Motor neuron (in vitro differentiated cells): ENCODE measurements around the gene ASTN2. TPM values are rescaled to one million over a fixed set of nuclear protein-coding genes. Genes with fewer than 3 reads are reported as not detected.
A peak's percentile ranks its signal among the peaks of the same experiment; 100 is the strongest.

Source experiments
- ATAC-seq, 8 experiments: fragments of 200-7000 bp; cut with Tn5 transposase; replicated peaks in 6 of 8; 2 replicates each; pipeline ENCODE4 v1.8.0; 2021; ENCODE audit warnings: mild to moderate bottlenecking in 8 of 8, moderate library complexity in 8 of 8
- H3K27ac ChIP-seq, 2 donors: fragments of 250-450 bp; sonication (Bioruptor Pico); 2 replicates each; pipeline ENCODE4 v1.9.0; 2021; ENCODE audit warnings: antibody characterized with exemption in 2 of 2, mild to moderate bottlenecking in 2 of 2, moderate library complexity in 1 of 2
- H3K4me1 ChIP-seq, 2 donors: fragments of 250-450 bp; sonication (Bioruptor Pico); replicated peaks in 1 of 2; 2 replicates each; pipeline ENCODE4 v1.6.1; 2021; ENCODE audit warnings: antibody characterized with exemption in 2 of 2, mild to moderate bottlenecking in 2 of 2, moderate library complexity in 1 of 2
- H3K4me3 ChIP-seq, 5 donors: fragments of 250-450 bp; sonication (Bioruptor Pico); 2 replicates each; pipeline ENCODE4 v1.9.0; 2021; ENCODE audit warnings: antibody characterized with exemption in 5 of 5, mild to moderate bottlenecking in 5 of 5, moderate library complexity in 4 of 5
- WGBS, 10 experiments: fragments of 450-650 bp; shearing (Covaris generic); methylation state at CpG; one replicate each; pipeline ENCODE4 v1.0.0; 2022; 5-methylcytosine and 5-hydroxymethylcytosine counted together
- in situ Hi-C, 9 experiments: fragments of 400-800 bp; cut with MboI; loops; one replicate each; pipeline ENCODE4 v1.15.0; 2021; ENCODE audit warnings: low sequenced_read_pairs in 9 of 9, low pct_unique_long_range_greater_than_20kb in 2 of 9; ENCODE audit not compliant: unreplicated experiment in 9 of 9
- total RNA-seq, 8 experiments: library from RNA; unstranded; fragments of 300-600 nt; gene quantifications; 2 replicates each; pipeline versions ENCODE4 v1.2.3 to v1.2.4, GENCODE V29; 2022

The ASTN2 gene
- total RNA-seq, 8 experiments from 2014 or later: 13.6 to 54.6 (median 17.9) TPM

GRCh38 chr9:116476002-116476401, 938.9 kb downstream of the ASTN2 start:
- in situ Hi-C loops: loop anchor here in 1 of 9 experiments (25.0 kb wide), 1 partner anchor 289 kb away; no protein-coding TSS in a partner anchor
- no peak for ATAC-seq
- Histone ChIP-seq H3K4me3 (no peak overlapping the region), H3K27ac (no peak overlapping the region), H3K4me1 (peaks cover 22 to 28% of the 10 kb centered on the region in 2 donors)
- 80 to 100% (median 94%) methylated on average over 1 to 5 of the region's 6 CpGs; no CpG with 5 or more reads in 5 of the 10 experiments for WGBS, 10 experiments

DNA sequence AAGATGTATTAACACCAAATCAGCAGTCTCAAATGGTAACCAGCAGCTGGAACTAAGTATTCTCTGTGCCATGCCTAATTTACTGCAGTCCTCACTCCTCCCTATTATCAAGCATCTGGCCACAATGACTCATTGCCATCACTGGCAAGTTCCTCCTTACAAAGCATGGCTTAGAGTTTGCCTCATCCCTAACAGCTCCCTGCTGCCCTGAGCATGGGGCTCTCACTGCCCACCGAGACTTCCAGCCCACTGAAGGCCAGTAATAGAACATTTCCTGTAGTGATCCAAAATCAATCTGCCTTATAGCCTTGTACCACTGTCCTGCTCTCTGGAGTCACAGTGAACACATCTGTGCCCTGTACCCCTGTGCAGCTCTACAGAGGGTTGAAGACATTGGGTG, 939.7 kb downstream of the ASTN2 start:
- in situ Hi-C loops: loop anchor here in 1 of 9 experiments (25.0 kb wide), 1 partner anchor 288 kb away; no protein-coding TSS in a partner anchor
- WGBS, 10 experiments: 100% methylated on average over 1 of the region's 1 CpG; no CpG with 5 or more reads in 7 of the 10 experiments
- H3K4me3 ChIP-seq: no peak overlapping the region
- ATAC-seq: peak in 2 of 8 experiments; percentile 65 to 82
- no peak overlapping the region for H3K27ac ChIP-seq
- peaks cover 25 to 34% of the 10 kb centered on the region in 2 donors for H3K4me1 ChIP-seq

GRCh38 chr9:116471944-116472506, 942.8 kb downstream of the ASTN2 start:
- Histone ChIP-seq H3K27ac (peak overlapping the region in 1 of 2 donors; percentile 27), H3K4me1 (peaks cover 23 to 30% of the 10 kb centered on the region in 2 donors), H3K4me3 (no peak overlapping the region)
- 38 to 83% (median 69%) methylated on average over 1 to 7 of the region's 7 CpGs; no CpG with 5 or more reads in 1 of the 10 experiments for WGBS, 10 experiments
- no peak for ATAC-seq
- in situ Hi-C loops: no loop called here

- Histone ChIP-seq H3K4me1 (peaks cover 19 to 24% of the 10 kb centered on the region in 2 donors), H3K4me3 (no peak overlapping the region), H3K27ac (peak overlapping the region; percentile 44 to 80)
- WGBS, 10 experiments: 4 to 33% (median 15%) methylated on average over 1 to 7 of the region's 7 CpGs; no CpG with 5 or more reads in 2 of the 10 experiments
- in situ Hi-C loops: no loop called here
- ATAC-seq: peak; percentile 68 to 93 (median 86)
These were observed 943.6 kb downstream of the ASTN2 start for GRCh38 chr9:116471093-116471906.

DNA sequence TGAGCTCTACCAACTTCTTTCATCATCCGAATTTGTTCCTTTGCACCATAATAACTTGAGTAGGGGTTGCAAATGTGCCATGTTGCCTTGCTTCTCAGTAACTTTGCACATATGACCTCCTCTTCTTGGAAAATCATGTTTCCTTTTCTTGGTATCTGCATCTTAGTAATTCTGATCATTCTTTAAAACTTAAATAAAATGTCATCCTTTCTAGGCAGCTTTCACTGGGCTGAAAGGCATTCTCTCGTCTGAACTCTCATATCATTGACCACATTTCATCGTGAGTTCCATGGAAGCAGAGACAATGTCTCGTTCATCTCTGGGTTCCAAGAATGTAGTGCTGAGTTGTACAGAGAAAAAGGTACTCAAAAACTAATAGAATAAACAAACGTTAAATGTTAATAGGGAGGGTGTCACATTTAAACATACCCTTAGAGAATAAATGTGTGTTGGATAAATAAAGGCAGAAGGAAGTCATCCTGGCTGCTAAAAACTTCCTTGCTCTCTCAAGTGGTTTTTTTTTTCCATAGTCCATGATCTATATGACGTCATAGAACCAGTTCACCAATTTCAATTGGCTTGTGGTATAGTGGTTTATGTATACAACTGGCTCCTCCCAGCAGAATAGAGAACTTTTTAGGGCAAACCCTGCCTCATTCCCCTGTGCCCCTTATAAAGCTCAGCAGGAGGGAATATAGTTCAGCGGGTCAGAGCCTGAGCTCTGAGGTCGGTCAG, 945.9 kb downstream of the ASTN2 start:
- H3K4me3 ChIP-seq: no peak overlapping the region

GRCh38 chr9:116468369-116468768, 946.5 kb downstream of the ASTN2 start:
- 92 to 100% (median 100%) methylated on average over 1 of the region's 1 CpG; no CpG with 5 or more reads in 3 of the 10 experiments for WGBS, 10 experiments
- no peak for ATAC-seq
- no peak overlapping the region for H3K4me3 ChIP-seq
- in situ Hi-C loops: no loop called here
- H3K4me1 ChIP-seq: peaks cover 40 to 44% of the 10 kb centered on the region in 2 donors
- no peak overlapping the region for H3K27ac ChIP-seq

More for the DNA sequence above, 945.9 kb downstream of the ASTN2 start:
- Histone ChIP-seq H3K4me1 (peaks cover 38 to 41% of the 10 kb centered on the region in 2 donors), H3K27ac (no peak overlapping the region)
- peak in 3 of 8 experiments; percentile 45 to 72 (median 47) for ATAC-seq
- in situ Hi-C loops: no loop called here
- 66 to 100% (median 75%) methylated on average over 1 to 8 of the region's 8 CpGs for WGBS, 10 experiments

DNA sequence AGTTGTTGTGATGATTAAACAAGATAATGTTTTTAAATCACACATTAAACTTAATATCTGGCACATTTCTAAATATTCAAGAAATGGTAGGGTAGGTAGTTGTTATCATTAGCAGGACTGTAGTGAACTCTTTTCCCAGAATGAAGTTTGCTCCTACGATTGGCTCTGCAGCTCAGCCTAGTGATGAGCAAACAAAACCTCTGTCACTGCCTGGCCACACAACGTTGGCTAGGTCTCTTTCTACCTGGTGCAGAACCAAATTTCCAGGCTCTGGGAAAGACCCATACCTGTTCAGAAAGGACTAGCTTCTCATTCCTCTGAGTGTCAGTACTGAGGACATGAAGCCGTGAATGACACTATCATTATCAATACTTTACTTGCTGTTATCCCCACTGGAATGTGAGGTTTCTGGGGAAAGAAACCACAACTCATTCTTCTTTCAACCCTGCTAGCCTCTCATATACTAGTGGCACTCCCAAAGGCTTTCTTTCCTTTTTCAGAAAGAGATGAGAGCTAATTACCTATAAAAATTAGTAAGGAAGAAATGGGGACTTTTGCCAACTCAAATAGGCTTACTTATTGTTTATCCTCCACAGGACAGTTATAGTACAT, 947.0 kb downstream of the ASTN2 start:
- Histone ChIP-seq H3K4me1 (peaks cover 40 to 48% of the 10 kb centered on the region in 2 donors), H3K4me3 (no peak overlapping the region), H3K27ac (no peak overlapping the region)
- 22 to 100% (median 92%) methylated on average over 1 to 3 of the region's 3 CpGs; no CpG with 5 or more reads in 1 of the 10 experiments for WGBS, 10 experiments
- in situ Hi-C loops: no loop called here
- no peak for ATAC-seq

GRCh38 chr9:116466271-116467235, 948.3 kb downstream of the ASTN2 start:
- Histone ChIP-seq H3K27ac (no peak overlapping the region), H3K4me1 (peaks cover 31 to 38% of the 10 kb centered on the region in 2 donors), H3K4me3 (no peak overlapping the region)
- in situ Hi-C loops: no loop called here
- 43 to 100% (median 85%) methylated on average over 1 to 5 of the region's 5 CpGs for whole genome bisulfite sequencing, 10 experiments
- no peak for ATAC-seq

- in situ Hi-C loops: no loop called here
- WGBS, 10 experiments: 45 to 95% (median 76%) methylated on average over 3 to 8 of the region's 9 CpGs
- Histone ChIP-seq H3K4me1 (peaks cover 24 to 30% of the 10 kb centered on the region in 2 donors), H3K27ac (no peak overlapping the region), H3K4me3 (no peak overlapping the region)
- ATAC-seq: peak in 1 of 8 experiments; percentile 7
These were observed 949.1 kb downstream of the ASTN2 start for GRCh38 chr9:116465576-116466270.

GRCh38 chr9:116464987-116465571, 949.8 kb downstream of the ASTN2 start:
- Histone ChIP-seq H3K4me1 (peaks cover 23 to 26% of the 10 kb centered on the region in 2 donors), H3K27ac (no peak overlapping the region), H3K4me3 (no peak overlapping the region)
- peak in 4 of 8 experiments; percentile 33 to 43 (median 37) for ATAC-seq
- WGBS, 10 experiments: 33 to 100% (median 65%) methylated on average over 1 to 10 of the region's 12 CpGs; no CpG with 5 or more reads in 4 of the 10 experiments
- in situ Hi-C loops: no loop called here

GRCh38 chr9:116464423-116464822, 950.4 kb downstream of the ASTN2 start:
- no peak overlapping the region for H3K27ac ChIP-seq
- peaks cover 23 to 26% of the 10 kb centered on the region in 2 donors for H3K4me1 ChIP-seq
- peak in 4 of 8 experiments; percentile 26 to 98 (median 82) for ATAC-seq
- H3K4me3 ChIP-seq: no peak overlapping the region
- in situ Hi-C loops: no loop called here
